Esophagus muscularis mucosa (tissue), 4 donors: Measurements from ENCODE around the gene TRMU. TPM values are rescaled to one million over a fixed set of nuclear protein-coding genes. Genes with fewer than 3 reads are reported as not detected.

Source experiments
- DNase-seq: peaks from one replicate; pipeline ENCODE4 v3.0.0-alpha.2; 2017; ENCODE audit errors: extremely low spot score
- H3K27ac ChIP-seq, 4 donors: fragments of 200-600 bp; sonication (generic); replicated peaks in 1 of 4; 1 replicate in 3 of 4; 2 replicates in 1 of 4; pipeline ENCODE4 v1.5.1; 2016 to 2019; ENCODE audit warnings: mild to moderate bottlenecking in 1 of 4
- H3K27me3 ChIP-seq, 4 donors: fragments of 200-600 bp; sonication (generic); one replicate each; pipeline versions ENCODE4 v1.5.1 to v1.6.0; 2016 to 2019
- H3K36me3 ChIP-seq, 4 donors: fragments of 200-600 bp; sonication (generic); one replicate each; pipeline ENCODE4 v1.5.1; 2016 to 2019
- H3K4me1 ChIP-seq, 4 donors: fragments of 200-600 bp; sonication (generic); one replicate each; pipeline ENCODE4 v1.5.1; 2016 to 2019
- H3K4me3 ChIP-seq, 4 donors: fragments of 200-600 bp; sonication (generic); 1 replicate in 2 of 4; 2 replicates in 2 of 4; pipeline ENCODE4 v1.5.1; 2016 to 2019; ENCODE audit warnings: mild to moderate bottlenecking in 4 of 4, moderate library complexity in 1 of 4
- H3K9me3 ChIP-seq, 4 donors: fragments of 200-600 bp; sonication (generic); 1 replicate in 3 of 4; 2 replicates in 1 of 4; pipeline ENCODE4 v1.5.1; 2016 to 2019
- CTCF ChIP-seq, 3 experiments: fragments of 200-600 bp in 2 of 3; fragments of 450-650 bp in 1 of 3; sonication (generic) in 2 of 3; IDR thresholded peaks; one replicate each; pipeline ENCODE4 v1.5.1; 2017 to 2019; ENCODE audit warnings: antibody characterized with exemption in 3 of 3, mild to moderate bottlenecking in 2 of 3, moderate library complexity in 1 of 3
- EP300 ChIP-seq: sonication (generic); formaldehyde crosslinking; IDR thresholded peaks from one replicate; pipeline ENCODE4 v1.6.1; 2017; ENCODE audit warnings: antibody characterized with exemption
- POLR2A ChIP-seq: fragments of 450-650 bp; IDR thresholded peaks from one replicate; pipeline ENCODE4 v1.6.1; 2017; ENCODE audit warnings: antibody characterized with exemption, moderate library complexity, mild to moderate bottlenecking, low read depth
- POLR2AphosphoS5 ChIP-seq, 2 donors: sonication (generic); formaldehyde crosslinking; IDR thresholded peaks; one replicate each; pipeline ENCODE4 v1.6.1; 2017; ENCODE audit warnings: antibody characterized with exemption in 2 of 2
- WGBS: methylation state at CpG from one replicate; pipeline ENCODE4 v1.1.5; 2018; 5-methylcytosine and 5-hydroxymethylcytosine counted together
- intact Hi-C: fragments of 100-400 bp; cut with DNase I; formaldehyde crosslinking; loops from one replicate; pipeline ENCODE4 v1.15.1; 2023
- total RNA-seq, 4 donors: library from RNA; depleted of rRNA; stranded (reverse); fragments of >200 nt; gene quantifications; one replicate each; pipeline versions ENCODE4 v1.1.0 to v1.2.1, GENCODE V29; 2016

Gene TRMU
- total RNA-seq, 4 donors from 2014 or later = 18.1 to 23.6 (median 20.6) TPM

GRCh38 chr22:46323162-46323561 lies 12.4 kb upstream of the TRMU start:
- no peak overlapping the region for H3K4me3 ChIP-seq

GRCh38 chr22:46326066-46326680 lies 9.3 kb upstream of the TRMU start:
- 98% methylated on average over 23 of the region's 23 CpGs for WGBS
- no peaks in the 10 kb centered on the region for H3K9me3 ChIP-seq
- intact Hi-C loops = no loop called here
- H3K4me1 ChIP-seq = no peaks in the 10 kb centered on the region
- TF ChIP-seq POLR2A (no peak), POLR2AphosphoS5 (IDR thresholded peaks at IDR 0.05) (no peak), CTCF (IDR thresholded peaks at IDR 0.05) (no peak), EP300 (no peak)
- no peak for DNase-seq
- no peak overlapping the region for H3K27ac ChIP-seq
- H3K36me3 ChIP-seq = no peaks in the 10 kb centered on the region
- no peak overlapping the region for H3K4me3 ChIP-seq
- H3K27me3 ChIP-seq = no peaks in the 10 kb centered on the region

More at GRCh38 chr22:46323162-46323561, 12.4 kb upstream of the TRMU start:
- no peaks in the 10 kb centered on the region for H3K4me1 ChIP-seq
- 96% methylated on average over 17 of the region's 19 CpGs for WGBS
- DNase-seq = no peak
- intact Hi-C loops = no loop called here
- H3K27me3 ChIP-seq = no peaks in the 10 kb centered on the region
- no peaks in the 10 kb centered on the region for H3K9me3 ChIP-seq
- TF ChIP-seq CTCF (IDR thresholded peaks at IDR 0.05) (no peak), POLR2AphosphoS5 (IDR thresholded peaks at IDR 0.05) (no peak), EP300 (no peak), POLR2A (no peak)
- H3K36me3 ChIP-seq = no peaks in the 10 kb centered on the region
- H3K27ac ChIP-seq = no peak overlapping the region

GRCh38 chr22:46327691-46328465 lies 7.6 kb upstream of the TRMU start:
- no peak overlapping the region for H3K27ac ChIP-seq
- no peaks in the 10 kb centered on the region for H3K27me3 ChIP-seq
- WGBS = 93% methylated on average over 13 of the region's 13 CpGs
- DNase-seq = no peak
- H3K9me3 ChIP-seq = no peaks in the 10 kb centered on the region
- intact Hi-C loops = no loop called here
- no peak overlapping the region for H3K4me3 ChIP-seq
- TF ChIP-seq POLR2A (no peak), CTCF (IDR thresholded peaks at IDR 0.05) (no peak), EP300 (no peak), POLR2AphosphoS5 (IDR thresholded peaks at IDR 0.05) (no peak)
- H3K4me1 ChIP-seq = no peaks in the 10 kb centered on the region
- H3K36me3 ChIP-seq = no peaks in the 10 kb centered on the region

GRCh38 chr22:46328797-46329196 lies 6.7 kb upstream of the TRMU start:
- no peak overlapping the region for H3K4me3 ChIP-seq
- no peaks in the 10 kb centered on the region for H3K9me3 ChIP-seq
- TF ChIP-seq POLR2AphosphoS5 (IDR thresholded peaks at IDR 0.05) (no peak), POLR2A (no peak), EP300 (no peak), CTCF (IDR thresholded peaks at IDR 0.05) (no peak)
- H3K27ac ChIP-seq = no peak overlapping the region
- no peaks in the 10 kb centered on the region for H3K4me1 ChIP-seq
- intact Hi-C loops = no loop called here
- 96% methylated on average over 11 of the region's 11 CpGs for WGBS
- DNase-seq = no peak
- no peaks in the 10 kb centered on the region for H3K36me3 ChIP-seq
- H3K27me3 ChIP-seq = no peaks in the 10 kb centered on the region
